PC-9 (cell line): ENCODE results near the gene ANKRD33B. TPM values are rescaled to one million over a fixed set of nuclear protein-coding genes. Genes with fewer than 3 reads are reported as not detected.

Experiments used
- BruUV-seq: library from RNA; stranded (reverse); fragments of 400-500 nt; replicated peaks from 2 replicates; lab custom pipeline; 2021; lab: Mats Ljungman, UMichigan
- CTCF ChIA-PET: fragments of 300-600 bp; sonication (Branson Sonifier 250); formaldehyde crosslinking; loops from one replicate; lab custom pipeline; 2022; ENCODE audit warnings: antibody characterized with exemption; lab: Charles Lee
- POLR2A ChIA-PET: fragments of 300-600 bp; sonication (Branson Sonifier 250); formaldehyde crosslinking; loops from one replicate; lab custom pipeline; 2022; ENCODE audit warnings: antibody characterized with exemption; ENCODE audit not compliant: unreplicated experiment; lab: Charles Lee
- DNase-seq, 2 experiments: peaks; one replicate each; pipeline versions ENCODE4 v3.0.0 to v3.0.0-alpha.2; 2015 to 2022; ENCODE audit warnings: mixed read lengths in 1 of 2
- H2AFZ ChIP-seq: fragments of 200-600 bp; sonication (generic); 2 replicates; pipeline ENCODE4 v1.8.1; 2017; ENCODE audit warnings: antibody characterized with exemption
- H3F3A ChIP-seq: fragments of 200-600 bp; sonication (generic); 2 replicates; pipeline ENCODE4 v1.8.1; 2017; ENCODE audit warnings: antibody characterized with exemption, mild to moderate bottlenecking, low read depth; ENCODE audit not compliant: insufficient read depth
- H3K27ac ChIP-seq: fragments of 200-600 bp; sonication (generic); 2 replicates; pipeline ENCODE4 v1.6.1; 2016; ENCODE audit warnings: mixed run types
- H3K27me3 ChIP-seq: fragments of 200-600 bp; sonication (generic); 2 replicates; pipeline ENCODE4 v1.6.1; 2016; ENCODE audit warnings: low read depth, mixed run types; ENCODE audit not compliant: insufficient read depth
- H3K36me3 ChIP-seq: fragments of 200-600 bp; sonication (generic); 2 replicates; pipeline ENCODE4 v1.6.1; 2016; ENCODE audit warnings: low read depth, mixed run types
- H3K4me1 ChIP-seq: fragments of 200-600 bp; sonication (generic); replicated peaks from 2 replicates; pipeline ENCODE4 v1.6.1; 2016; ENCODE audit warnings: mixed run types; ENCODE audit not compliant: insufficient read depth
- H3K4me2 ChIP-seq: fragments of 200-600 bp; sonication (generic); 2 replicates; pipeline ENCODE4 v1.6.1; 2017; ENCODE audit warnings: mixed run types
- H3K4me3 ChIP-seq: fragments of 200-600 bp; sonication (generic); 2 replicates; pipeline ENCODE4 v1.6.1; 2016; ENCODE audit warnings: mixed run types
- H3K79me2 ChIP-seq: fragments of 200-600 bp; sonication (generic); 2 replicates; pipeline ENCODE4 v1.6.1; 2017; ENCODE audit warnings: low read depth, mixed run types
- H3K9me2 ChIP-seq: fragments of 200-600 bp; sonication (generic); 2 replicates; pipeline ENCODE4 v1.8.1; 2017; ENCODE audit warnings: mild to moderate bottlenecking; ENCODE audit not compliant: insufficient read depth
- H3K9me3 ChIP-seq: fragments of 200-600 bp; sonication (generic); 2 replicates; pipeline ENCODE4 v1.8.1; 2016; ENCODE audit warnings: low read depth; ENCODE audit not compliant: insufficient read depth
- H4K20me1 ChIP-seq: fragments of 200-600 bp; sonication (generic); 2 replicates; pipeline ENCODE4 v1.8.1; 2017; ENCODE audit not compliant: insufficient read depth
- CTCF ChIP-seq: fragments of 200-600 bp; sonication (generic); conservative IDR thresholded peaks from 2 replicates; pipeline ENCODE4 v1.6.1; 2017; ENCODE audit warnings: mixed run types, antibody characterized with exemption, mild to moderate bottlenecking, moderate library complexity
- EZH2 ChIP-seq: fragments of 200-600 bp; sonication (generic); IDR thresholded peaks from 2 replicates; pipeline ENCODE4 v1.8.0; 2017; ENCODE audit warnings: antibody characterized with exemption, low read depth
- intact Hi-C: fragments of 100-400 bp; cut with micrococcal nuclease; formaldehyde crosslinking; loops from one replicate; pipeline ENCODE4 v1.10.0; 2022; ENCODE audit not compliant: unreplicated experiment
- total RNA-seq: library from RNA; stranded (reverse); gene quantifications from 2 replicates; pipeline ENCODE4 v1.2.3, GENCODE V29; 2021

ANKRD33B gene
- total RNA-seq, 1 experiment from 2014 or later, result 32.1 TPM

DNA sequence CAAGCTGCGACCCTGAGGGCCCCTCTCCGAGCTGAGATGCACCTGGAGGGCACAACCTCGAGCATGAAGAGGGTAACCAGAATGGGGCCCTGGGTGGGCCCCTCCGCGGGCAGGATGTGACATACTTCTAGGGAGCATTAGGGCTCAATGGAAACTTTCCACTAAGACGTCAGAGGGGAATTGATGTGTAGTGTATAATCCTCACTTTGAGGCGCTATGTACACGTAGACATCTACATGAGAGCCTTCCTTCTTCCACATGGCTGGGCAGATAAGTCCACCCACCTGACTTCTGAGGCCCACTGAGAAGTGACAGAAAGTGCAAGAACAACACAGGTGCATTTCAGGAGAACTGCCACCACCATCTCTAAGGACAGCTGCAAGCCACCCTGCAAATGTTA, 136.1 kb downstream of the ANKRD33B start:
- Histone ChIP-seq H3K4me3 (no peak overlapping the region), H3K9me3 (no peaks in the 10 kb centered on the region), H3K79me2 (peaks cover 53% of the 10 kb centered on the region), H2AFZ (no peak overlapping the region), H3K27me3 (no peaks in the 10 kb centered on the region), H3K4me1 (peaks cover 60% of the 10 kb centered on the region), H3K36me3 (0 out of 2 replicates have a peak, but pooled peaks cover 5% of the 10 kb centered on the region), H3K4me2 (no peak overlapping the region), H4K20me1 (no peaks in the 10 kb centered on the region), H3K9me2 (no peaks in the 10 kb centered on the region), H3F3A (peaks cover 55% of the 10 kb centered on the region), H3K27ac (no peak overlapping the region)
- intact Hi-C loops, result loop anchor here (5.0 to 10.0 kb wide), 5 partner anchors 265 to 915 kb away; partner anchors contain the start of genes CCT5 and CMBL
- CTCF ChIA-PET, result interaction anchor here (0.6 kb wide), 1 partner anchor 482 kb away, joined by 3 read pairs; no protein-coding TSS in a partner anchor
- no peak for DNase-seq
- BruUV-seq, result no TSS peak
- no peak for TF ChIP-seq EZH2
- no peak for TF ChIP-seq CTCF
- POLR2A ChIA-PET, result no interaction called here

DNA sequence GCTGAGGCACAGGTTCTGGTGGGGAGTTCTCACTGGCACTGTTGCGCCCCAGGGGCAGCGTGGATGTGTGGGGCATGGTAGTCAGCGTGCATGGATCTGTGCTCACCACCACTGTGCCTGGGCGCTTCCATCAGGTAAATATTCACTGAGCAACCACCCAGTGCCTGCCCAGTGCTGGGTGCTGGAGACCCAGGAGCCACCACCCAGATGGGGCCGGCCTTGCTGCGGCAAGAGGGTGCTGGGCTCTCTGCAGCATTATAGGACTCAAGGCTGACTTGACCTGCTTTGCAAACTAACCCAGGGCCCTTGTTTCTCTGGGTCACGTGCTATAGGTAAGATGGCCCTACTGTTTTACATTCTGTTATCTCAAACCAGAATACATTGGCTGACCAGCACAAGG, 136.6 kb downstream of the ANKRD33B start:
- no peaks in the 10 kb centered on the region for H3K9me2 ChIP-seq
- H3K27me3 ChIP-seq, result no peaks in the 10 kb centered on the region
- H3F3A ChIP-seq, result peaks cover 57% of the 10 kb centered on the region
- 0 out of 2 replicates have a peak, but pooled peaks cover 5% of the 10 kb centered on the region for H3K36me3 ChIP-seq
- intact Hi-C loops, result loop anchor here (5.0 to 10.0 kb wide), 3 partner anchors 287 to 446 kb away; partner anchors contain the start of genes CCT5 and CMBL
- no peak for DNase-seq
- H4K20me1 ChIP-seq, result no peaks in the 10 kb centered on the region
- H3K27ac ChIP-seq, result peak overlapping the region; percentile 96; the same call in 1 of the 2 replicates
- no peak for TF ChIP-seq CTCF
- TF ChIP-seq EZH2, result no peak
- ChIA-PET POLR2A (no interaction called here), CTCF (interaction anchor here (0.7 to 3.5 kb wide), 2 partner anchors 25 to 131 kb away, joined by 4 to 31 read pairs; no protein-coding TSS in a partner anchor)
- H3K79me2 ChIP-seq, result peaks cover 53% of the 10 kb centered on the region
- H3K4me1 ChIP-seq, result peaks cover 60% of the 10 kb centered on the region
- H2AFZ ChIP-seq, result no peak overlapping the region
- no peak overlapping the region for H3K4me2 ChIP-seq
- no peaks in the 10 kb centered on the region for H3K9me3 ChIP-seq
- BruUV-seq, result no TSS peak
- H3K4me3 ChIP-seq, result no peak overlapping the region

DNA sequence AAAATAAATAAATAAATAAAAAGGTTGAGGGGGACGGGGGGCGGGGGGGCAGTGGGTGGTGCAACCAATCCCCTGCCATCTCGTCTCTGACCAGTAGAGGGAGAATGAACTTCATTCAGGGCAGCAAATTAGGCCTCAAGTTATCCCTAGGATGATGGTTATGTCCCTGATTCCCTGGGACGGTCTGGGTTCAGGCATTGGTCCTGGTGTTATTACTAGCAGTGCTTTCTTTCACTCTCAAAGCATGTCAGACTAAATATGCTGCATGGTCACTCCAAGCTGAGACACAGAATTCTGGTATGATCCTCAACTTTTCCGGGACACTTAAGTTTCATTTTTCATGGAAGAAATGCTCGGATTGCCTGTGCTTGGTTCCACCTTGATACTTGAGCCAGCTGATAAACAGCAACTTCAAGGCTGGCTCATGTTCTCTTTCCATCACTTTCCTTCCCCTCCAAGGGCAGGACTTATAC, 137.7 kb downstream of the ANKRD33B start:
- TF ChIP-seq CTCF (peak; percentile 81), EZH2 (no peak)
- Histone ChIP-seq H3K9me2 (no peaks in the 10 kb centered on the region), H4K20me1 (no peaks in the 10 kb centered on the region), H3K79me2 (peaks cover 60% of the 10 kb centered on the region), H3F3A (peaks cover 60% of the 10 kb centered on the region), H3K4me2 (peak overlapping the region; percentile 80), H2AFZ (no peak overlapping the region), H3K27me3 (no peaks in the 10 kb centered on the region), H3K4me3 (peak overlapping the region; percentile 16; the same call in 1 of the 2 replicates), H3K4me1 (peaks cover 63% of the 10 kb centered on the region), H3K36me3 (0 out of 2 replicates have a peak, but pooled peaks cover 5% of the 10 kb centered on the region), H3K9me3 (no peaks in the 10 kb centered on the region), H3K27ac (peak overlapping the region; percentile 96)
- intact Hi-C loops, result loop anchor here (1.0 to 10.0 kb wide), 7 partner anchors 24 to 550 kb away; partner anchors contain the start of genes CCT5 and CMBL
- ChIA-PET POLR2A (interaction anchor here (0.5 to 2.0 kb wide), 5 partner anchors 23 to 408 kb away, joined by 4 to 14 read pairs (median 8); partner anchors contain the start of gene DAP), CTCF (interaction anchor here (0.5 to 3.5 kb wide), 7 partner anchors 9 to 729 kb away, joined by 4 to 31 read pairs (median 5); partner anchors contain the start of gene DAP)
- no TSS peak for BruUV-seq
- DNase-seq, result peak in 1 of 2 experiments; percentile 44
